ENCODE measurements around the gene TRIM67.

DNA sequence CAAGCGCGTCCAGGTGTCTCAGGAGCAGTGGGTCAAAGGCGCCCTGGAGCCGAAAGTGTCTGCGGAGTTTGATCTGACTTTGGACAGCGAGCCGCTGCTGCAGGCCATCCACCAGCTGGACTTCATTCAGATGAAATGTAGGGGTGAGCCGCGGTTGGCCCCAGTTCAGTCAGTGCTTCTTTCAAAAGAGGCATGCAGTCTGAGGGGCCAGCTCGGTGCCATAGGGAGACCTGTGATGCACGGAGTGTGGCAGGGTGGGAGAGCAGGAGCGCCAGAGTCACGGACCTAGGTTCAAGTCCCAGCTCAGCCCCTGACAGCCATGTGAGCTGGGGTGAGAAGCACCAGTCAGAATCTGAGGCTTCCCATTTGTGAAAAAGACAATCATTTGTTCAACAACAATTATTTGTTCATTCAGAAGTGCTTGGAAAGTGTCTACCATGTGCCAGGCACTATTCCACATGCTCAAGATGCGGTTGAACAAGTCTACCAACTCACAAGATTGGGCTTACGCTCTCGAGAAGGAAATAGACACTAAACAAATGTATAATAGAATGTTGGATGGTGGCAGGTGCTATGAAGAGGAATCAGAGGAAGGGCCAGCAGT is 39.6 kb downstream of the TRIM67 start:
- TF ChIP-seq, protein P1, sequence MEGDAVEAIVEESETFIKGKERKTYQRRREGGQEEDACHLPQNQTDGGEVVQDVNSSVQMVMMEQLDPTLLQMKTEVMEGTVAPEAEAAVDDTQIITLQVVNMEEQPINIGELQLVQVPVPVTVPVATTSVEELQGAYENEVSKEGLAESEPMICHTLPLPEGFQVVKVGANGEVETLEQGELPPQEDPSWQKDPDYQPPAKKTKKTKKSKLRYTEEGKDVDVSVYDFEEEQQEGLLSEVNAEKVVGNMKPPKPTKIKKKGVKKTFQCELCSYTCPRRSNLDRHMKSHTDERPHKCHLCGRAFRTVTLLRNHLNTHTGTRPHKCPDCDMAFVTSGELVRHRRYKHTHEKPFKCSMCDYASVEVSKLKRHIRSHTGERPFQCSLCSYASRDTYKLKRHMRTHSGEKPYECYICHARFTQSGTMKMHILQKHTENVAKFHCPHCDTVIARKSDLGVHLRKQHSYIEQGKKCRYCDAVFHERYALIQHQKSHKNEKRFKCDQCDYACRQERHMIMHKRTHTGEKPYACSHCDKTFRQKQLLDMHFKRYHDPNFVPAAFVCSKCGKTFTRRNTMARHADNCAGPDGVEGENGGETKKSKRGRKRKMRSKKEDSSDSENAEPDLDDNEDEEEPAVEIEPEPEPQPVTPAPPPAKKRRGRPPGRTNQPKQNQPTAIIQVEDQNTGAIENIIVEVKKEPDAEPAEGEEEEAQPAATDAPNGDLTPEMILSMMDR (conservative IDR thresholded peaks at IDR 0.05): no peak
- no peak for TF ChIP-seq EZH2 (IDR thresholded peaks at IDR 0.05; ENCODE audit: low read depth)
